Measurements from ENCODE around the gene NUDT19.
"Not testable (repeated sequence)": the region's sequence is repeated elsewhere in the genome, so short reads cannot be mapped to it uniquely, and the experiment has no call there.

The NUDT19 gene

DNA sequence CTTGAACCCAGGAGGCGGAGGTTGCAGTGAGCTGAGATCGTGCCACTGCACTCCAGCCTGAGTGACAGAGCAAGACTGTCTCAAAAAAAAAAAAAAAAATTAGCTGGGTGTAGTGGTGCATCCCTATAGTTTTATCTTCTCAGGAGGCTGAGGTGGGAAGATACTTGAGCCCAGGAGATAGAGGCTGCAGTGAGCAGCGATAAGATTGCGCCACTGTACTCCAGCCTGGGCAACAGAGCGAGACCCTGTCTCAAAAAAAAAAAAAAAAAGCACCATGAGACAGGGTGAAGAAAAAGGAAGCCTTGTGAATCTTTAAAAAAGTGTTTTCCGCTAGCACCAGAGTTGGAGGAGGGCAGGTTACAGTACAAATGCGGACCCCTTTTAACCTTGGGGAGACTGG, 24.6 kb downstream of the NUDT19 start:
- not testable (repeated sequence) for DNase-seq

GRCh38 chr19:32717496-32717895, 25.9 kb downstream of the NUDT19 start:
- no peak for DNase-seq

GRCh38 chr19:32718286-32718685, 26.7 kb downstream of the NUDT19 start:
- DNase-seq = no peak

DNA sequence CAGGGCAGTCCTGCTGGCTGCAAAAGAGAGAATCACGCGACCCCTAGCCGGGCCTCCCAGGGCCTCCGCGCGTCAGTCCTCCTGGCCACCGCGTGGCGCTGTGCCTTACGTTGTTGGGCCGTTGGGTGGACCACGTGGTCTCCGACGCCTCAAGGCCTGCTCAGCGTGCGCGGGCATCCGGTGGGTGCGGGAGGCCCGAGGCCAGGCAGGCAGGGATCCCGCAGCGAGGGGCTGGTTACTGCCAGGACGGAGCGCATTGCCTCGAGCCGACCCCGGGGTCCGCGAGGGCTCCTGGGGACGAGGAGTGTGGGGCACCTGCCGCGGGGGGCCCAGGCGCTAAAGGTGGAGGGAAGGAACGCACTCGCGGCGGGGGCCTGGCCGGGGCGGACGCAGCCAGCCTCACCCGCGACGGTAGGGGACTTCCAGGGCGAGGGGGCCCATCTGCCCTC, 28.0 kb downstream of the NUDT19 start, which contains the start of gene TDRD12:
Gene TDRD12 (plus strand): TSS at position 157 of the 449 bp plus-strand sequence. CDS start 306 bp downstream, outside the sequence.
- DNase-seq = no peak

GRCh38 chr19:32720216-32720935, 28.8 kb downstream of the NUDT19 start:
- no peak for DNase-seq

- no peak for DNase-seq
Observed at GRCh38 chr19:32720936-32721250, 29.3 kb downstream of the NUDT19 start.

- no peak for DNase-seq
Observed at GRCh38 chr19:32735936-32736335, 44.3 kb downstream of the NUDT19 start.

- DNase-seq = no peak
Observed at GRCh38 chr19:32743021-32743420, 51.4 kb downstream of the NUDT19 start.

- no peak for DNase-seq
Observed at GRCh38 chr19:32743447-32743846, 51.8 kb downstream of the NUDT19 start.

GRCh38 chr19:32744555-32745325, 53.1 kb downstream of the NUDT19 start:
- DNase-seq = no peak

- peak in 3 of 5 experiments; percentile 28 to 71 (median 61) for DNase-seq
Observed at GRCh38 chr19:32745594-32746251, 54.1 kb downstream of the NUDT19 start.

DNA sequence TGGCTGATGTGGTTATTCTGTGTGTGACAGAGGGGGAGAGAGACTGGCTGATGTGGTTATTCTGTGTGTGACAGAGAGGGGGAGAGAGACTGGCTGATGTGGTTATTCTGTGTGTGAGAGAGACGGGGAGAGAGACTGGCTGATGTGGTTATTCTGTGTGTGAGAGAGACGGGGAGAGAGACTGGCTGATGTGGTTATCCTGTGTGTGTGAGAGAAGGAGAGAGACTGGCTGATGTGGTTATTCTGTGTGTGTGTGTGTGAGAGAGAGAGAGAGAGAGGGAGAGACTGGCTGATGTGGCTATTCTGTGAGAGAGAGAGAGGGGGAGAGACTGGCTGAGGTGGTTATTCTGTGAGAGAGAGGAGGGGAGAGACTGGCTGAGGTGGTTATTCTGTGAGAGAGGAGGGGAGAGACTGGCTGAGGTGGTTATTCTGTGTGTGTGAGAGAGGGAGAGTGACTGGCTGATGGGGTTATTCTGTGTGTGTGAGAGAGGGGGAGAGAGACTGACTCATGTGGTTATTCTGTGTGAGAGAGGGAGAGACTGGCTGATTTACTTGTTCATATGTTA, 55.1 kb downstream of the NUDT19 start:
- peak in 3 of 5 experiments; percentile 42 to 83 (median 78) for DNase-seq

DNA sequence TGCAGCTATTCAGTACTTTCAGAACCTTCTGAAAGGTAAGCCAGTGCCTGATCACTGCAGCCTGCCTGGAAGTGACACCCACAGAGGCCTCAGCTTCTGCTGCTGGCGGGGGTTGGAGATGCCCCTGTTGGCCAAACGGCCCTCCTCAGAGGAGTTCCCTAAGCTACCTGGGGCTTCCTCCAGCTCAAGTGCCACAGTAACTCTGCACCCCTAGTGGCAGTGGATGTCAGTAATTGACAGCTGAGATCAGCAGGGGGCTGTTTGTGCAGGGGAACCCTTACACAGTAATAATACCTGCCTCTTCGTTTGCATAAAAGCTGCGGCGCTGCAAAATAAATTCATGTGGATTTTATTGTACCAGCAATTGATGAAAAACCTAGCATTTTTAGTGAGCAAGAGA, 56.9 kb downstream of the NUDT19 start:
- DNase-seq = peak in 1 of 5 experiments; percentile 7

DNA sequence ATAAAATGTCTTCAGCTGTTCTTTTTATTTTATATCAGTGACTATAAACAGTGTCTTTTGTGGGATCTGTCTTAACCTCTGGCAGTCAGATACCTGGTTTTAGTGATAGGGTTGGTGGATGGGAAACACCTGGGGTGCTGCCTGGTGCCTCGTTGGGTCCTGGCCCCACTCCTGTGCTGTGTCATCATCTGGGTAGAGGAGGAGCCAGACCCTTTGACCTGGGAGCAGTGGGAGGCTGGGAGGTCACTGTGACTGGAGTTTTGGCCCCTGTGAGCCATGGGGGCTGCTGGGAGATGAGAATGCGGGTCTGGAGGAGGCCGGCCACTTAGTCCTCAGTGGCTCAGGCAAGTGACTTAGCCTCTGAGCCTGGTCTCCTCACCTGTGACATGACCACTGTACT, 57.3 kb downstream of the NUDT19 start:
- DNase-seq = no peak

DNA sequence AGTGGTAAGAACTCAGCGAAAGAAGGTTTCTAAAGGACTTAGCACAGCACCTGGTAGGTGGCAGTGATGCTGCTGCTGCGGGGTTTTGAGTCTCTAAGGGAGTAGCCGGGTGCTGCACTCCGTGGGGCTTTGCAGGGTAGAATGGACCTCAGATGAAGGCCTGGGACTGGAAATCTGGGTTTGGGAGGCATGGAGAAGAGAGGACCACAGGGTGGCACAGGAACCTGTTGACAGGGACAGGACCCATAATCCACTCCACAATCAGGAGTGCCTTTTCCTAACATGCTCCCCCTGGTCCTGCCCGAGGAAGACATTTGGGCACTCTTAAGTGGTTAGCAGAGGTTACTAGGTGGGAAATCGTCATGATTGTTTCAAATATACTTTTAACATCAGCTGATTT, 57.7 kb downstream of the NUDT19 start:
- DNase-seq = no peak

GRCh38 chr19:32750441-32751055, 58.9 kb downstream of the NUDT19 start:
- no peak for DNase-seq

- DNase-seq = no peak
Observed at GRCh38 chr19:32751066-32751465, 59.4 kb downstream of the NUDT19 start.

DNA sequence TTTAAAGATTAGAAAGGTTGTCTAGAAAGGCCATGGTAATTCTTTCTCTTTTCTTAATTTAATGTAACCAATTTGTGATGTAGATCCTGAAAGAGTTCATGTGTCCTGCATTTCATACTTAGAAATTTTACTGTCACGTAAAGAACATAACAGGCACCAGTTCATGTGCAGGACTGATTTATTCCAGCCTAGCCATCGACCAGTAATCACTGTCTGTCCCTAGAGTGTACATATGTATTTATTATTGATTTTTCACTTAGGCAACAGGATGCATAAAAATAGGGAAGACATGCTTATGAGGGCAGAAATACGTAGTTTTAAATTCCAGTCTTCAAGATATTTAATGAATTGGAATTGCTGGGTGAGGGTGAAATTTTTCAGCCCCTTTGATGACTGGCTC, 65.6 kb downstream of the NUDT19 start:
- no peak for DNase-seq
